Measurements from ENCODE around the gene SLC2A8.

SLC2A8 gene

GRCh38 chr9:127384016-127384730 is 12.8 kb upstream of the SLC2A8 start:
- TF ChIP-seq POLR2A (IDR thresholded peaks at IDR 0.05; ENCODE audit: extremely low read depth, insufficient read length) (no peak), CTCF (IDR thresholded peaks at IDR 0.05; ENCODE audit: low read depth, low read length) (no peak), MAX (IDR thresholded peaks at IDR 0.05; ENCODE audit: low read depth, low read length) (no peak), MYC (IDR thresholded peaks at IDR 0.05; ENCODE audit: low read depth, low read length) (no peak)
- no peak overlapping the region for H3K4me3 ChIP-seq (ENCODE audit: low read depth, low read length)
- no peak for DNase-seq (ENCODE audit: low read depth)

GRCh38 chr9:127384901-127385300 is 12.1 kb upstream of the SLC2A8 start:
- no peak for DNase-seq (ENCODE audit: low read depth)
- no peak overlapping the region for H3K4me3 ChIP-seq (ENCODE audit: low read depth, low read length)
- no peak for TF ChIP-seq MYC (IDR thresholded peaks at IDR 0.05; ENCODE audit: low read depth, low read length)
- no peak for TF ChIP-seq CTCF (IDR thresholded peaks at IDR 0.05; ENCODE audit: low read depth, low read length)
- TF ChIP-seq MAX (IDR thresholded peaks at IDR 0.05; ENCODE audit: low read depth, low read length): no peak
- TF ChIP-seq POLR2A (IDR thresholded peaks at IDR 0.05; ENCODE audit: extremely low read depth, insufficient read length): no peak

GRCh38 chr9:127386249-127386648 is 10.7 kb upstream of the SLC2A8 start:
- no peak overlapping the region for H3K4me3 ChIP-seq (ENCODE audit: low read depth, low read length)
- no peak for DNase-seq (ENCODE audit: low read depth)
- no peak for TF ChIP-seq CTCF (IDR thresholded peaks at IDR 0.05; ENCODE audit: low read depth, low read length)
- TF ChIP-seq POLR2A (IDR thresholded peaks at IDR 0.05; ENCODE audit: extremely low read depth, insufficient read length): no peak
- TF ChIP-seq MAX (IDR thresholded peaks at IDR 0.05; ENCODE audit: low read depth, low read length): no peak
- TF ChIP-seq MYC (IDR thresholded peaks at IDR 0.05; ENCODE audit: low read depth, low read length): no peak

- TF ChIP-seq MYC (IDR thresholded peaks at IDR 0.05; ENCODE audit: low read depth, low read length): no peak
- no peak for TF ChIP-seq CTCF (IDR thresholded peaks at IDR 0.05; ENCODE audit: low read depth, low read length)
- TF ChIP-seq POLR2A (IDR thresholded peaks at IDR 0.05; ENCODE audit: extremely low read depth, insufficient read length): no peak
- TF ChIP-seq MAX (IDR thresholded peaks at IDR 0.05; ENCODE audit: low read depth, low read length): no peak
- DNase-seq (ENCODE audit: low read depth): no peak
- H3K4me3 ChIP-seq (ENCODE audit: low read depth, low read length): no peak overlapping the region
Measured at GRCh38 chr9:127386981-127387380, 10.0 kb upstream of the SLC2A8 start.

- no peak overlapping the region for H3K4me3 ChIP-seq (ENCODE audit: low read depth, low read length)
- TF ChIP-seq POLR2A (IDR thresholded peaks at IDR 0.05; ENCODE audit: extremely low read depth, insufficient read length) (no peak), MAX (IDR thresholded peaks at IDR 0.05; ENCODE audit: low read depth, low read length) (peak; percentile 71), CTCF (IDR thresholded peaks at IDR 0.05; ENCODE audit: low read depth, low read length) (no peak), MYC (IDR thresholded peaks at IDR 0.05; ENCODE audit: low read depth, low read length) (peak; percentile 78)
- peak; percentile 96 for DNase-seq (ENCODE audit: low read depth)
Measured at GRCh38 chr9:127388037-127388855, 8.7 kb upstream of the SLC2A8 start.
